ENCODE data around the gene PTPRE.

DNA sequence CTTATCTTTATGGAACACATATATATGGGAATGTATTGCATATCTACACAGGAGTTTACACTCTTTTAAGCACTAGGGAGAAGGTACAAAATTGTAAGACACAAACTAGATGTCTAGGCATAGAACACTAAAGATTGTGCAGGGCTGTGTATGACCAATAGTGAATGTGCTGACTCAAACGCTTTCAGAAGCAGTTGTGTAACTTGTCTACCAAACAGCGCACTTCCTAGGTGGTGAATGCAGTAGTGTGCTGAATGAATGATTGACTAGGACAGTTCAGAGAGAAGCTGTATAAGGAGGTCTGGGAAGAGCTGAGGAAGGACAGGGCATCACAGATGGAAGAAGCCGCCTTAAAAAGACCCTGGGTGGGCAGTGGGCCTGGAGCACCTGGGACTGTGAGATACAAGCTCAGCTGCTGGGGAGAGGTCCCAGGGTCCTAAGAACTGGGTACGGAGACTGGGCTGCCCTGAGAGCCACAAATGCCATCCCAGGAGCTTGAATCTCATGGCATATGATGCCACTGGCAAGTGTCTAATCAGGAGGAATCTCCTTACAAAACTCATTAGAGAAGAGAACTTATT, 28.3 kb upstream of the PTPRE start:
- TF ChIP-seq POLR2A (IDR thresholded peaks at IDR 0.05; ENCODE audit: low read length) (no peak), GATA1 (IDR thresholded peaks at IDR 0.05; ENCODE audit: low read depth, low read length) (no peak)

Data from erythroblast (primary cell).